H1 (cell line): ENCODE data around the gene OSBPL2. TPM values are rescaled to one million over a fixed set of nuclear protein-coding genes. Genes with fewer than 3 reads are reported as not detected.

ENCODE experiments used
- CTCF ChIA-PET: fragments of 300-600 bp; sonication (Branson Sonifier 250); formaldehyde crosslinking; loops from one replicate; lab custom pipeline; 2021; ENCODE audit not compliant: partially characterized antibody; lab: Charles Lee
- POLR2A ChIA-PET: fragments of 300-600 bp; sonication (Branson Sonifier 250); formaldehyde crosslinking; loops from one replicate; lab custom pipeline; 2021; ENCODE audit warnings: inconsistent platforms; ENCODE audit not compliant: partially characterized antibody; lab: Charles Lee
- DNase-seq, 2 experiments: peaks; one replicate each; pipeline versions ENCODE4 v3.0.0 to v3.0.0-alpha.2; 2010 to 2022; ENCODE audit warnings: low spot score in 2 of 2, low read depth in 1 of 2, mixed read lengths in 1 of 2
- FAIRE-seq: peaks from 2 replicates; lab custom pipeline; 2011; peaks lifted over from hg19 to GRCh38; lab: Jason Lieb, UNC
- H2AFZ ChIP-seq: 2 replicates; pipeline ENCODE4 v1.8.1; 2012; ENCODE audit warnings: low read length, inconsistent platforms
- H2AK5ac ChIP-seq: 2 replicates; pipeline ENCODE4 v1.6.1; 2013; ENCODE audit warnings: low read depth, low read length
- H2BK120ac ChIP-seq: replicated peaks from 2 replicates; pipeline ENCODE3; 2013; ENCODE audit warnings: low read depth, low read length, inconsistent platforms
- H2BK12ac ChIP-seq: 2 replicates; pipeline ENCODE4 v1.6.1; 2013; ENCODE audit warnings: low read depth, low read length
- H2BK15ac ChIP-seq: 2 replicates; pipeline ENCODE4 v1.6.1; 2013; ENCODE audit warnings: low read length
- H2BK20ac ChIP-seq: 2 replicates; pipeline ENCODE4 v1.6.1; 2013; ENCODE audit warnings: low read length
- H2BK5ac ChIP-seq: 2 replicates; pipeline ENCODE4 v1.6.1; 2013; ENCODE audit warnings: low read depth, low read length
- H3K14ac ChIP-seq: 2 replicates; pipeline ENCODE4 v1.6.1; 2013; ENCODE audit warnings: inconsistent platforms; ENCODE audit not compliant: insufficient read length
- H3K18ac ChIP-seq: 2 replicates; pipeline ENCODE4 v1.6.1; 2013; ENCODE audit warnings: low read length; ENCODE audit errors: extremely low read depth
- H3K23ac ChIP-seq: 2 replicates; pipeline ENCODE4 v1.6.1; 2013; ENCODE audit warnings: inconsistent platforms; ENCODE audit not compliant: insufficient read length
- H3K23me2 ChIP-seq: 2 replicates; pipeline ENCODE4 v1.6.1; 2013; ENCODE audit warnings: low read depth, low read length
- H3K27ac ChIP-seq: 2 replicates; pipeline ENCODE4 v1.6.1; 2011; ENCODE audit warnings: low read depth, low read length, inconsistent platforms
- H3K27me3 ChIP-seq, 4 experiments: replicated peaks in 1 of 4; 1 replicate in 1 of 4; 2 replicates in 3 of 4; pipeline versions ENCODE4 v1.6.1 to v1.8.1; 2011 to 2013; ENCODE audit warnings: low read length in 3 of 4, mild to moderate bottlenecking in 3 of 4, inconsistent platforms in 2 of 4, mixed read lengths in 2 of 4, moderate library complexity in 1 of 4; ENCODE audit not compliant: control insufficient read depth in 3 of 4, insufficient read depth in 3 of 4; ENCODE audit errors: extremely low read depth in 1 of 4
- H3K36me3 ChIP-seq, 4 experiments: 2 replicates each; pipeline versions ENCODE4 v1.6.1 to v1.8.1; 2011 to 2013; ENCODE audit warnings: mild to moderate bottlenecking in 4 of 4, low read length in 3 of 4, moderate library complexity in 2 of 4, control low read depth in 1 of 4, inconsistent platforms in 1 of 4; ENCODE audit not compliant: insufficient read depth in 4 of 4, control insufficient read depth in 2 of 4
- H3K4ac ChIP-seq: replicated peaks from 2 replicates; pipeline ENCODE3; 2013; ENCODE audit warnings: low read length, low read depth, mixed read lengths, inconsistent platforms; ENCODE audit not compliant: insufficient read length
- H3K4me1 ChIP-seq, 4 experiments: replicated peaks in 1 of 4; 1 replicate in 1 of 4; 2 replicates in 3 of 4; pipeline versions ENCODE4 v1.6.1 to v1.8.1; 2011 to 2013; ENCODE audit warnings: low read length in 3 of 4, inconsistent platforms in 2 of 4, mixed read lengths in 1 of 4; ENCODE audit not compliant: insufficient read depth in 4 of 4, control insufficient read depth in 3 of 4
- H3K4me2 ChIP-seq, 2 experiments: 2 replicates each; pipeline versions ENCODE4 v1.6.1 to v1.8.1; 2011 to 2013; ENCODE audit warnings: low read depth in 2 of 2, low read length in 2 of 2, control low read depth in 1 of 2, inconsistent platforms in 1 of 2, mild to moderate bottlenecking in 1 of 2; ENCODE audit not compliant: insufficient read depth in 1 of 2
- H3K4me3 ChIP-seq, 4 experiments: fragments of 200-600, 300-600 bp in 1 of 4; sonication (generic), shearing (Covaris generic), sonication (Bioruptor Twin) in 1 of 4; 2 replicates each; pipeline versions ENCODE4 v1.5.1 to v1.8.1; 2011 to 2016; ENCODE audit warnings: low read length in 4 of 4, low read depth in 3 of 4, control low read depth in 2 of 4, inconsistent platforms in 2 of 4, mild to moderate bottlenecking in 2 of 4, mixed read lengths in 1 of 4, moderate library complexity in 1 of 4; ENCODE audit not compliant: insufficient read depth in 2 of 4; ENCODE audit errors: extremely low read depth in 1 of 4
- H3K56ac ChIP-seq: replicated peaks from 2 replicates; pipeline ENCODE3; 2013; ENCODE audit warnings: low read depth, mild to moderate bottlenecking, mixed read lengths, low read length, inconsistent platforms; ENCODE audit not compliant: insufficient read length
- H3K79me1 ChIP-seq: 2 replicates; pipeline ENCODE4 v1.6.1; 2013; ENCODE audit warnings: low read depth, low read length, control low read depth
- H3K79me2 ChIP-seq, 2 experiments: 2 replicates each; pipeline versions ENCODE4 v1.6.1 to v1.8.1; 2012 to 2013; ENCODE audit warnings: low read length in 2 of 2, mild to moderate bottlenecking in 2 of 2, inconsistent platforms in 1 of 2; ENCODE audit not compliant: insufficient read depth in 2 of 2, control insufficient read depth in 1 of 2
- H3K9ac ChIP-seq, 4 experiments: replicated peaks in 1 of 4; 1 replicate in 1 of 4; 2 replicates in 3 of 4; pipeline versions ENCODE4 v1.6.1 to v1.8.1; 2011 to 2013; ENCODE audit warnings: low read depth in 3 of 4, low read length in 3 of 4, control low read depth in 2 of 4, mild to moderate bottlenecking in 2 of 4, moderate library complexity in 2 of 4, inconsistent platforms in 1 of 4; ENCODE audit errors: extremely low read depth in 1 of 4
- H3K9me3 ChIP-seq, 2 experiments: 2 replicates each; pipeline versions ENCODE4 v1.6.1 to v1.8.1; 2012 to 2013; ENCODE audit warnings: mild to moderate bottlenecking in 2 of 2, moderate library complexity in 2 of 2, control low read depth in 1 of 2, inconsistent platforms in 1 of 2, low read depth in 1 of 2, low read length in 1 of 2, mixed read lengths in 1 of 2; ENCODE audit not compliant: insufficient read depth in 2 of 2
- H4K20me1 ChIP-seq, 2 experiments: replicated peaks in 1 of 2; 2 replicates each; pipeline versions ENCODE3 to v1.8.1; 2011 to 2013; ENCODE audit warnings: inconsistent platforms in 2 of 2, low read length in 2 of 2, mild to moderate bottlenecking in 1 of 2; ENCODE audit not compliant: insufficient read depth in 2 of 2, control insufficient read depth in 1 of 2
- H4K5ac ChIP-seq: 2 replicates; pipeline ENCODE4 v1.6.1; 2013; ENCODE audit warnings: low read length, low read depth, mixed read lengths, inconsistent platforms; ENCODE audit not compliant: insufficient read length
- H4K8ac ChIP-seq: 2 replicates; pipeline ENCODE4 v1.8.0; 2013; ENCODE audit warnings: mild to moderate bottlenecking, moderate library complexity, low read length, inconsistent platforms; ENCODE audit not compliant: insufficient read depth; ENCODE audit errors: extremely low read depth
- H4K91ac ChIP-seq: replicated peaks from 2 replicates; pipeline ENCODE3; 2013; ENCODE audit warnings: low read length, mixed read lengths, inconsistent platforms; ENCODE audit not compliant: insufficient read length
- POLR2AphosphoS5 ChIP-seq: IDR thresholded peaks from 2 replicates; pipeline ENCODE4 v1.6.1; 2011; ENCODE audit warnings: low read depth, low read length
- TAF1 ChIP-seq: IDR thresholded peaks from 2 replicates; pipeline ENCODE4 v1.6.1; 2011; ENCODE audit warnings: mild to moderate bottlenecking, low read depth, low read length
- WGBS, 2 experiments: shearing (Covaris generic) in 1 of 2; methylation state at CpG; one replicate each; pipeline versions ENCODE4 v1.1.6 to v1.1.7; 2013 to 2015; ENCODE audit warnings: low lambda C conversion rate in 2 of 2, mixed read lengths in 2 of 2, inconsistent platforms in 1 of 2, low coverage in 1 of 2, missing lambda C conversion rate in 1 of 2; ENCODE audit not compliant: insufficient replicate concordance in 2 of 2, insufficient coverage in 1 of 2, insufficient read length in 1 of 2; ENCODE audit errors: extremely low coverage in 1 of 2, missing lambda C conversion rate in 1 of 2; 5-methylcytosine and 5-hydroxymethylcytosine counted together
- polyA plus RNA-seq, 7 experiments: library from polyadenylated mRNA; depleted of rRNA in 3 of 7; stranded (reverse) in 5 of 7; unstranded in 2 of 7; fragments of >200 nt in 5 of 7; fragments of 200-250 nt in 2 of 7; gene quantifications; 1 replicate in 5 of 7; 2 replicates in 1 of 7; 4 replicates in 1 of 7; pipeline versions ENCODE4 v1.2.1 to v1.2.3, GENCODE V29; 2011 to 2013; ENCODE audit warnings: missing spikeins in 2 of 7, mixed read lengths in 2 of 7
- total RNA-seq: library from RNA; stranded (reverse); fragmentation: NEBNext Ultra II Directional; extraction: Animal tissue kit (Norgen Biotek cat#: 25700); gene quantifications from 2 replicates; pipeline ENCODE4 v1.2.1, GENCODE V29; 2021

Gene OSBPL2
- total and polyA plus RNA-seq, 2 of the 8 experiments (the other 6 are each of a cell fraction or from before 2014, with no cell fraction given): 11.7 to 42.4 TPM

- H3K79me2 ChIP-seq: peaks cover 18 to 31% of the 10 kb centered on the region in 2 experiments; a peak in 3 of 4 replicates
- H4K8ac ChIP-seq: no peak overlapping the region
- H2BK15ac ChIP-seq: no peak overlapping the region
- H2BK120ac ChIP-seq: no peak overlapping the region
- H3K23ac ChIP-seq: no peak overlapping the region
- H3K9ac ChIP-seq: no peak overlapping the region; a peak in 1 of 7 replicates
- no peak overlapping the region for H2AK5ac ChIP-seq
- no peak overlapping the region; the same call in 1 of the 2 replicates for H2BK5ac ChIP-seq
- H4K20me1 ChIP-seq: peaks cover 34 to 45% of the 10 kb centered on the region in 2 experiments
- no peak overlapping the region for H3K27ac ChIP-seq
- H3K4me2 ChIP-seq: peak overlapping the region; percentile 80
- H3K27me3 ChIP-seq: no peaks in the 10 kb centered on the region
- TF ChIP-seq POLR2AphosphoS5 (peak; percentile 38; the same call in 1 of the 2 replicates), TAF1 (no peak)
- TF ChIP-seq, all 59 proteins: peak for 1
- peaks cover 10% of the 10 kb centered on the region; the same call in 1 of the 2 replicates for H3K23me2 ChIP-seq
- DNase-seq (no peak), FAIRE-seq (no peak)
- H3K4ac ChIP-seq: no peak overlapping the region
- H2AFZ ChIP-seq: no peak overlapping the region
- H3K56ac ChIP-seq: no peak overlapping the region
- peak overlapping the region; percentile 62 to 96 (median 90); a peak in 7 of 8 replicates for H3K4me3 ChIP-seq
- no peak overlapping the region for H4K91ac ChIP-seq
- peaks cover 0 to 9% (median 4%) of the 10 kb centered on the region in 4 experiments; a peak in 5 of 7 replicates for H3K4me1 ChIP-seq
- 92% methylated on average over 29 of the region's 29 CpGs; no CpG with 5 or more reads in 1 of the 2 experiments for WGBS, 2 experiments
- no peak overlapping the region for H2BK12ac ChIP-seq
- H3K14ac ChIP-seq: no peak overlapping the region
- ChIA-PET CTCF (interaction anchor here (1.2 to 3.2 kb wide), 7 partner anchors 20 to 86 kb away, joined by 3 to 15 read pairs (median 4); no protein-coding TSS in a partner anchor), POLR2A (interaction anchor here (0.8 to 14.6 kb wide), 7 partner anchors 8 to 84 kb away, joined by 3 to 170 read pairs (median 30); partner anchors contain the start of genes LAMA5 and RPS21)
- no peak overlapping the region for H4K5ac ChIP-seq
- H3K36me3 ChIP-seq: peaks cover 24 to 53% (median 41%) of the 10 kb centered on the region in 4 experiments
- no peak overlapping the region for H3K18ac ChIP-seq
- peaks cover 16% of the 10 kb centered on the region for H3K79me1 ChIP-seq
- H3K9me3 ChIP-seq: no peaks in the 10 kb centered on the region
- H2BK20ac ChIP-seq: no peak overlapping the region
Measured at GRCh38 chr20:62304331-62305148, 66.2 kb downstream of the OSBPL2 start.
